ENCODE results near the gene HOXC10.

GRCh38 chr12:54017878-54018467 lies 33.0 kb downstream of the HOXC10 start:
- TF ChIP-seq CTCF (IDR thresholded peaks at IDR 0.05): no peak
- TF ChIP-seq POLR2A (IDR thresholded peaks at IDR 0.05): no peak
- TF ChIP-seq POLR2AphosphoS5 (IDR thresholded peaks at IDR 0.05): peak in 1 of 3 donors; percentile 13

Measured in transverse colon (tissue), 4 donors.